A673 (cell line): ENCODE data around the gene SLC7A1. TPM values are rescaled to one million over a fixed set of nuclear protein-coding genes. Genes with fewer than 3 reads are reported as not detected.

Experiments used
- BruUV-seq: library from RNA; stranded (reverse); fragments of 400-500 nt; replicated peaks from 2 replicates; lab custom pipeline; 2021; lab: Mats Ljungman, UMichigan
- CTCF ChIA-PET: fragments of 300-600 bp; sonication (Branson Sonifier 250); formaldehyde crosslinking; loops from one replicate; lab custom pipeline; 2022; ENCODE audit warnings: antibody characterized with exemption; lab: Charles Lee
- POLR2A ChIA-PET: fragments of 300-600 bp; sonication (Branson Sonifier 250); formaldehyde crosslinking; loops from one replicate; lab custom pipeline; 2022; ENCODE audit warnings: antibody characterized with exemption; ENCODE audit not compliant: low non-redundant PET; lab: Charles Lee
- DNase-seq: peaks from one replicate; pipeline ENCODE4 v3.0.0-alpha.2; 2015; ENCODE audit warnings: low spot score
- H3K27ac ChIP-seq: fragments of 200-600 bp; sonication (generic); 2 replicates; pipeline ENCODE4 v1.5.1; 2016; ENCODE audit warnings: mixed run types, low read depth, mild to moderate bottlenecking, mixed read lengths, antibody characterized with exemption, low read length; ENCODE audit not compliant: poor library complexity, severe bottlenecking
- H3K27me3 ChIP-seq: fragments of 200-600 bp; sonication (generic); replicated peaks from 2 replicates; pipeline ENCODE4 v1.6.1; 2017; ENCODE audit warnings: mixed run types, low read depth, mild to moderate bottlenecking, mixed read lengths, antibody characterized with exemption, low read length; ENCODE audit not compliant: insufficient read depth, poor library complexity
- H3K36me3 ChIP-seq: fragments of 200-600 bp; sonication (generic); 2 replicates; pipeline ENCODE4 v1.6.1; 2016; ENCODE audit warnings: mixed run types, mild to moderate bottlenecking, mixed read lengths, antibody characterized with exemption, low read length; ENCODE audit not compliant: insufficient read depth, poor library complexity, severe bottlenecking
- H3K4me1 ChIP-seq: fragments of 200-600 bp; sonication (generic); 2 replicates; pipeline ENCODE4 v1.6.1; 2017; ENCODE audit warnings: mixed run types, mild to moderate bottlenecking, mixed read lengths, antibody characterized with exemption, low read length; ENCODE audit not compliant: insufficient read depth, poor library complexity, severe bottlenecking
- H3K4me3 ChIP-seq: fragments of 200-600 bp; sonication (generic); 2 replicates; pipeline ENCODE4 v1.5.1; 2016; ENCODE audit warnings: low read depth, mixed run types, mild to moderate bottlenecking, mixed read lengths, low read length; ENCODE audit not compliant: poor library complexity, severe bottlenecking
- H3K9me3 ChIP-seq: fragments of 200-600 bp; sonication (generic); 2 replicates; pipeline ENCODE4 v1.6.1; 2016; ENCODE audit warnings: mixed run types, low read depth, mild to moderate bottlenecking, mixed read lengths, antibody characterized with exemption, low read length; ENCODE audit not compliant: poor library complexity, severe bottlenecking
- EZH2 ChIP-seq: fragments of 200-600 bp; sonication (generic); IDR thresholded peaks from 2 replicates; pipeline ENCODE4 v1.6.1; 2017; ENCODE audit warnings: borderline replicate concordance, low read depth, mild to moderate bottlenecking, mixed read lengths, antibody characterized with exemption, low read length; ENCODE audit not compliant: poor library complexity, severe bottlenecking
- intact Hi-C: fragments of 100-400 bp; cut with micrococcal nuclease; formaldehyde crosslinking; loops from one replicate; pipeline ENCODE4 v1.10.0; 2022; ENCODE audit not compliant: unreplicated experiment
- total RNA-seq: library from RNA; stranded (reverse); gene quantifications from 2 replicates; pipeline ENCODE4 v1.2.3, GENCODE V29; 2021
- TF ChIP-seq, protein P1 (sequence below): fragments of 300-800, 200-600 bp; sonication (generic); conservative IDR thresholded peaks from 2 replicates; pipeline ENCODE4 v1.5.1; 2017; ENCODE audit warnings: low read depth, mild to moderate bottlenecking, antibody characterized with exemption, low read length, moderate library complexity, mixed read lengths

SLC7A1 gene
- total RNA-seq, 1 experiment from 2014 or later, result 81.6 TPM

- no TSS peak for BruUV-seq
- DNase-seq, result no peak
- Histone ChIP-seq H3K27me3 (no peaks in the 10 kb centered on the region), H3K27ac (no peak overlapping the region), H3K9me3 (no peaks in the 10 kb centered on the region), H3K4me3 (no peak overlapping the region), H3K36me3 (no peaks in the 10 kb centered on the region), H3K4me1 (peaks cover 21% of the 10 kb centered on the region)
- CTCF ChIA-PET, result no interaction called here
- POLR2A ChIA-PET, result no interaction called here
- no peak for TF ChIP-seq EZH2
- TF ChIP-seq, protein P1, sequence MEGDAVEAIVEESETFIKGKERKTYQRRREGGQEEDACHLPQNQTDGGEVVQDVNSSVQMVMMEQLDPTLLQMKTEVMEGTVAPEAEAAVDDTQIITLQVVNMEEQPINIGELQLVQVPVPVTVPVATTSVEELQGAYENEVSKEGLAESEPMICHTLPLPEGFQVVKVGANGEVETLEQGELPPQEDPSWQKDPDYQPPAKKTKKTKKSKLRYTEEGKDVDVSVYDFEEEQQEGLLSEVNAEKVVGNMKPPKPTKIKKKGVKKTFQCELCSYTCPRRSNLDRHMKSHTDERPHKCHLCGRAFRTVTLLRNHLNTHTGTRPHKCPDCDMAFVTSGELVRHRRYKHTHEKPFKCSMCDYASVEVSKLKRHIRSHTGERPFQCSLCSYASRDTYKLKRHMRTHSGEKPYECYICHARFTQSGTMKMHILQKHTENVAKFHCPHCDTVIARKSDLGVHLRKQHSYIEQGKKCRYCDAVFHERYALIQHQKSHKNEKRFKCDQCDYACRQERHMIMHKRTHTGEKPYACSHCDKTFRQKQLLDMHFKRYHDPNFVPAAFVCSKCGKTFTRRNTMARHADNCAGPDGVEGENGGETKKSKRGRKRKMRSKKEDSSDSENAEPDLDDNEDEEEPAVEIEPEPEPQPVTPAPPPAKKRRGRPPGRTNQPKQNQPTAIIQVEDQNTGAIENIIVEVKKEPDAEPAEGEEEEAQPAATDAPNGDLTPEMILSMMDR, result no peak
- intact Hi-C loops, result no loop called here
These were observed 26.0 kb downstream of the SLC7A1 start for GRCh38 chr13:29569253-29570050.

DNA sequence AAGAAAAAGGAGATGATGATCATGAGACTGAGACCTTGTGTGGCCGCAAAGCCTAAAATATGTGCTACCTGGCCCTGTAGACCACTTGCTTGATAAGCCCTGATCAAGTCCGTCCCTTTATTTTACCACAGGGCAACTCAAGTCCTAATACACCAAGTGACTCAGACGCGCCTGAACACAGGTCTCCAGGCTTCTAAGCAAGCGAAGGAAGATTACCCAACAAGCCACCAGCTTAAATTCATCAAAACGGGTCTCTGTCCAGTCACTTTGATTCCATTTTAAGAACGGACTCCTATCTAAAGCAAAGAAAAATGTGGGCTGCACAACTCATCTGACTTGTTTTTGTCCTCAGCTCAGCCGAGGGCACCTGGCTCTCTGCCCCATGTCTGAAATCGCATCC lies 26.8 kb downstream of the SLC7A1 start:
- ChIA-PET CTCF (no interaction called here), POLR2A (no interaction called here)
- no peaks in the 10 kb centered on the region for H3K36me3 ChIP-seq
- H3K27ac ChIP-seq, result no peak overlapping the region
- no peaks in the 10 kb centered on the region for H3K27me3 ChIP-seq
- DNase-seq, result no peak
- no TSS peak for BruUV-seq
- no peak for TF ChIP-seq EZH2
- TF ChIP-seq, protein P1, result no peak
- no peak overlapping the region for H3K4me3 ChIP-seq
- no peaks in the 10 kb centered on the region for H3K9me3 ChIP-seq
- peaks cover 22% of the 10 kb centered on the region for H3K4me1 ChIP-seq
- intact Hi-C loops, result no loop called here

DNA sequence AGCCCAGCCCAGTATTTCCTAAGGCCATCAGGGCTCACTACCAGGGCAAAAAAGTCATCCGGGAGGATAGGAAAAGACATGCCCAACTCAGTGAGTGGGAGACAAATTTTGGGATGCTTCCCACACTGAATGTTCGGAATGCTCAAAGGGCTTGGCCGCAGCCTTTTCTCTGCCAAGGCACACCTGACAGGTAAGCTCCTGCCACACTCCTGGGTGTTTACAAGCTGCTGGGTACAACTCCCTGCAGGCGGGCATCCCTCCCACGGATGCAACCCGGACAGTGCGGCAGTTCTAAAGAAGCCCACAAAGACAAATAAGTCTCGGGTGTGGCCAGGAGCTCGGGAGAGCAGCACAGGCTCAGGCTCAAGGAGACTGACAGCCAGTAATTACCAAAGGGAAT lies 28.1 kb downstream of the SLC7A1 start:
- Histone ChIP-seq H3K4me3 (no peak overlapping the region), H3K27me3 (no peaks in the 10 kb centered on the region), H3K4me1 (peaks cover 28% of the 10 kb centered on the region), H3K9me3 (no peaks in the 10 kb centered on the region), H3K27ac (no peak overlapping the region), H3K36me3 (no peaks in the 10 kb centered on the region)
- intact Hi-C loops, result no loop called here
- no peak for TF ChIP-seq EZH2
- TF ChIP-seq, protein P1, result no peak
- no TSS peak for BruUV-seq
- DNase-seq, result no peak
- ChIA-PET CTCF (no interaction called here), POLR2A (no interaction called here)
